NCI-H2196 treated with DMSO at 0.1 percent for 48 hours (cell line): ENCODE results near the gene ADCY2.
A peak's percentile ranks its signal among the peaks of the same experiment; 100 is the strongest.

ENCODE experiments used
- DNase-seq: peaks from one replicate; lab custom pipeline; 2025; ENCODE audit not compliant: unreplicated experiment; lab: John Stamatoyannopoulos, UW

The ADCY2 gene

GRCh38 chr5:7395947-7396712 lies at the start of gene ADCY2:
Gene ADCY2, plus strand, starts transcription at chr5:7396138. Its CDS starts 159 bp downstream, at chr5:7396297.
- DNase-seq = no peak

DNA sequence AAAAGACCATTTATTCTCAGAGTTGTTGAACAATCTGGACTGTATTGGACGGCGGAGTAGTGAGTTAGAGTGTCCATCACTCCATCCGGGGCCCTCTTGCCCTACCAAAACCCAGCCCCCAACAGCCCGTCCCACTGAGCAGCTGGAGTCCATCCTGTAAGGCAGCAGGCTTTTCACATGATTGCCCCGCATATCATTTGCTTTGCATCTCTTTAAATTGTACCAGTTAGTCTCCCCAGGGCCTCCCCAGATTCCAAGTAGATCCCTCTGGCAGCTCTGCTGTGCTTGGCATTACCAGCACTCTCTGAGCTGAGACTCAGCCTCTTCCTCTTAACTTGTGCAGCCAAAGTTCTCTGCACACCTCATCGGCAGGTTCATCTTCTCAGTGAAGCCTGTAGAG lies 48.6 kb upstream of the ADCY2 start:
- DNase-seq = no peak

- DNase-seq = no peak
Observed at GRCh38 chr5:7348168-7348854, 47.6 kb upstream of the ADCY2 start.

DNA sequence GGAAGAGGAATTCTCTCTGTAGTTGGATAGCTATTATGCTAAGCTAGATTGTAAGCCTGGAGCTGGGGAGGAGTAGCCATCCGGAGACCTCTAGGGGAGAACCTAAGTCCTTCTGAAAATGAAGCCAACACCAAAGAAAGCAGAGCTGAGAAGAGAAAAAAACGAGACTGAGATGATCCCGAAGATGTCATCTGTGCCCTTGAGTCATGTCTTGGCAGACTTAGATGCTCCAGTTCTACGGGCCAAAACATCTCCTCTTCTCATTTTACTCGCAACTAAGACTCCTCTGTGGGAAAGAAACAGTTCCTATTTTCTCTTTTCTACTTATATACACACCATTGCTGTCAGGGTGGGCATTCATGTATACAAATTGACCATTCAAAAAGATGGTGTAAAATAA lies 34.3 kb upstream of the ADCY2 start:
- no peak for DNase-seq

DNA sequence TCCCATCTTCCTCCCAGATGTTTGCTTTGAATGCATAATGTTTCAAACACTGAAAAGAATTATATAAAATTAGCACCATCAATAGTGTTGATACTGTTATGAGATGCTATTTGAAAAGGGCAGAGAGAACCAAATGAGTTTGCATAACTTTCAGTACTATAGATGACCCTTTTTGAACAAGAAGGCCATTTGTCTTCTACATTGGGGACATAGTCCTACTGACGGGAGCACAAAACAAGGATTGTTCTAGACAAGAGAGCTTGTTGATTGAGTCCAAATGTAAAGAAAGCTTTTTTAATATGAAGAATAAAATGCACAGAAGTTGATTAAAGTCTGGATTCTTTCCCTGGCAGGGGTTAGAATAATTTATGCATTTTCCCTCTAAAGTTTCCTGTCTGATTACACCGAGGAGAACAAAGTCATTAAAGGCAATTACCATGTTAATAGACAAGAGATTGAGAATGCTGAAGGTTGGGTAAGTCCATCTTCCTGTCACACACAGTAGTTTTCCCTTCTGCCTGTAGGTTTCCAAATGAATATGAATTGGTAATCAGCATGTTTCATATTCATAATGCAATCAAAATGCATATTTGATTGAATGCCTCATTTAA lies 32.8 kb upstream of the ADCY2 start:
- DNase-seq = no peak

DNA sequence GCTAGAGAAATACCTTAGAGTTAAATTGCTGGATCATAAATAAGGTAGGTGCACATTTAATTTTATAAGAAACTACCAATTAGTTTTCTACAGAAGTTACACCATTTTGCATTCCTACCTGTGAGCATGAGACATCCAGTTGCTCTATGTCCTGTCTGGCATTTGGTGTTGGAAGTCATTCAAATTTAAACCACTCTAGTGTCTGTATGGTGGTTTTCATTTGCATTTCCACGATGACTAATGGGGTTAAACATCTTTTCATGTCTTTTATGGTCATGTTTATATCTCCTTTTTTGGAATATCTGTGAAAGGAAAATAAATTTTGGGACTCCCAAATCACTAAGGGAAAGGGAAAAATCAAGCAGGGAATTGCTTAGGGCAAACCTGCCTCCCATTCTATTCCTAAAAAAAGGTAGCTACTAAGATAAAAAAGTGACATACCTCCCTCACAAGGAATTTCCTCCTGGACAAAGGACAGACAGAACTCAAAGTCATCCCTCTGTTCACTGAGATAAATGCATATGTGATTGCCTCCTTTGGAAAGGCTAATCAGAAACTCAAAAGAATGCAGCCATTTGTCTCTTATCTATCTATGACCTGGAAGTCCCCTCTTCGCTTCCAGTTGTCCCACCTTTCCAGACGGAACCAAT lies 31.6 kb upstream of the ADCY2 start:
- no peak for DNase-seq

GRCh38 chr5:7367780-7368179 lies 28.2 kb upstream of the ADCY2 start:
- DNase-seq = no peak

- DNase-seq = no peak
Observed at GRCh38 chr5:7372399-7372798, 23.5 kb upstream of the ADCY2 start.

- no peak for DNase-seq
Observed at GRCh38 chr5:7374186-7374585, 21.8 kb upstream of the ADCY2 start.

GRCh38 chr5:7375457-7375856 lies 20.5 kb upstream of the ADCY2 start:
- DNase-seq = no peak

DNA sequence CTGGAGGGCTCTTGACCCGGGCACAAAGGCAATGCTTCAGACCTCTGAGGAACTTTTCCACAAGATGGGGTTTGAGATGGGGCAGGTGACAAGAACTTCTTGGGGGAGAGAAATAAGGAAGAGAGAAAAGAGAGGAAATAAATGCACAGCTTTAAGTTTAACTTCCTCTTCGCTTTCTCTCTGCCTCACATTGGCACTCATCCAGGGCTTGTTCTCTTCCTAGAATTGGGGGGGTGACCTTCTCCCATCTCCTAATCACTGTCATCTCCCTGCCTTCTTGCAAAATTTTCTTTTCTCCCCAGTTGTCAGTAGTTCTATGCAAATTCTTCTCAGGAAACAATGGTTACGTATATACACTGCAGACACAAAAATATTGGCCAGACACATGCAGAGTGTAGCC lies 19.1 kb upstream of the ADCY2 start:
- no peak for DNase-seq

DNA sequence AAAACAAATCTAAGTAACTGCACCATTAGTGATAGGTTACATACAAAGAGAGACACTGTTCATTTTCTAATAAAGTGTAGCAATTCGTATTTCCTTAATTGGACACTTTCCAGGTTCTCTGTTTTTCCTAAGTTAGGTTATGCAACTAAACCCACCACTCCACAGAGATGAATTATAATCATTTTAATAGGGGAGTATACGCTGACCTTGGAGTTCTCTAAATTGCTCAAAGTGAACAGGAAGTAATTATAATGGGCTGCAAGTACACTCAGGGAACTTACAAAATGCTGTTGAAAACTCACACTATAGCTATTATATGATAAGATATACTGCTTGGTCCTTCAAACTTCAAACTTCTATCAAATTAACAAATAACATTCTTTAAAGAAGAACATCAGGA lies 18.2 kb upstream of the ADCY2 start:
- DNase-seq = no peak

GRCh38 chr5:7382588-7382987 lies 13.3 kb upstream of the ADCY2 start:
- no peak for DNase-seq

DNA sequence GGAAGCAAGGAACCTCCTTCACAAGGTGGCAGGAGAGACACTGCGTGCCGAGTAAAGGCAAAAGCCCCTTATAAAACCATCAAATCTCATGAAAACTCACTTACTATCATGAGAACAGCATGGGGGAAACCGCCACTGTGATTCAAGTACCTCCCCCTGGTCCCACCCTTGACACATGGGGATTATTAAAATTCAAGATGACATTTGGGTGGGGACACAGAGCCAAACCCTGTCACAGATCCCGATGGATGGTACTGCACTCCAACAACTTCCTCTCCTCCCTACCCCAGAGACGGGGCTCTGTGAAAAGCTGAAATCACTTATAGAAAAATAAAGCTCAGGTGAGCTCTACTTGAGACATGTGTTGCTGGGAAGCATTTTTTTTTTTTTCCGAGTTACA lies 10.3 kb upstream of the ADCY2 start:
- no peak for DNase-seq

- no peak for DNase-seq
Observed at GRCh38 chr5:7388553-7388952, 7.4 kb upstream of the ADCY2 start.

DNA sequence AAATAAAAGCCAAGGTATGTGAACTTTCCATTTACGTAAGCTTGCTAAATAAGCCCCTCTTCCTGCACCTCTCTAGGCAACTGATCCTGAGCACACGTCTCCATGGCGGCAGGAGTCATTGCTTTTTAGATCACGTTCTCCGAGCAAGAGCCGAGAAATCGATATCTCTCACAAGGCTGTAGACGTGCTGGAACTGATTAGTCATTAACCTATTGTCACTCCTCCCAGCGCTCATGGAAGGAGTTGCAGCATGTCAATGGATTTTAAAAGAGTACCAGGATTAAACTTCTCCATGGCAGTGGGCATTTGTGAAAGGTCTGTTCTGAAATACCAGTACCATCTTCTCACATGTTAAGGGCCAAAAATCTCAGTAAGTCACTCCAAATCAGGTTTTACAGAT lies 4.7 kb upstream of the ADCY2 start:
- DNase-seq = no peak

DNA sequence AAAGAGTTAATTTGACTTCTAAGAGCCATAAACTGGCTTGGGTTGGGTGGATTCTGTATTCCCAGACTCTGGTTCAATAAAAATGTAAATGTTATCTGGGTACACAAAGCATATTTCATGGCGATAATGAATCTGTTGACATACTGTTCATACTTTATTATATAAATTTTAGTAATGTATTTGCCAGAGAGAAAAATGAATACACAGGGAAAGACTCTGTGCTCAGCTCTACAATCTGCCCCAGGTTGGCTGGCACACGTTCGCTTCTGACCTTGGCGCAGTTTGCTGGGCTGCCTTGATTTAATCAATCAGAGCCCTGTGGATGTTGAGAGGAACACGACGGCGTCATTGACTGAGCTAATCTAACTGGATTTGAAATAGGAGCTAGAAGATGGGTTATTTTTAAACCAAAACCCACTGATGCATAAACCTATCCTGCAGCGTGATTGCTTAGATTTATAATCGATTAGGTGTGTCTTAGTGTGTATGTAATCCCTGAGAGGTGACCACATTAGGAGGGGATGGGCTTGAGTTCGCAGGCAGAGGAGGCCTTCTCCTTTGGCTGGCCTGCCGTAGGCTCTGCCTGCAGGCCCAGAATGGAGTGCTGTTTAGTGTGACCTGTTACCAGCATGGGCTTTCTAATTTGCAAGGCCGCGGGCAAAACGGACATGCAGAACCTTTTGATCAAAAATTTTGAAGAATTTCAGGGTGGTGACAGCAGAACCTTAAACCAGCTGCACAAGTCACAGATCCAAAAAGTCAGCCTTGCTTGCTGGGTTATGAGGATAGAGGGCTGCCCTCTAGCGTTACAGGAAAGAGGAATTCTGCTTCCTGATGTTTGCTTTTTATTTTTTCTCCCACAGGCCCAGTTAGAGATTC lies 3.9 kb upstream of the ADCY2 start:
- peak; percentile 41 for DNase-seq

DNA sequence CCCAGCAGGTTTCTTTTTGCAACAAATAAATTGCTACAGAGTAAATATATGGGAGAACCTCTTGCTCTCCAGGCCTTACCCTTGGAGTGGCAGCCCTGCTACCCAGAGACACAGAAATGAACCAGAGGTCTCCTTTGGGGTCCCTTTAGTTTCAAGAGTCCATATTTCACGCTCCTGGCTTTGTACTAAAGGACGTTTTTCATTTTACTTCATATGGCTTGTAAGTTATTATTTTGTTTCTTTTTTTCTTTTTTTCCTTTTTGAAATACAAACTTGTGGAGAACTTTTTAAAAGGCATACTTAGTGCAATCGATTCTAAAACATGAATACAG lies 3.3 kb upstream of the ADCY2 start:
- no peak for DNase-seq

DNA sequence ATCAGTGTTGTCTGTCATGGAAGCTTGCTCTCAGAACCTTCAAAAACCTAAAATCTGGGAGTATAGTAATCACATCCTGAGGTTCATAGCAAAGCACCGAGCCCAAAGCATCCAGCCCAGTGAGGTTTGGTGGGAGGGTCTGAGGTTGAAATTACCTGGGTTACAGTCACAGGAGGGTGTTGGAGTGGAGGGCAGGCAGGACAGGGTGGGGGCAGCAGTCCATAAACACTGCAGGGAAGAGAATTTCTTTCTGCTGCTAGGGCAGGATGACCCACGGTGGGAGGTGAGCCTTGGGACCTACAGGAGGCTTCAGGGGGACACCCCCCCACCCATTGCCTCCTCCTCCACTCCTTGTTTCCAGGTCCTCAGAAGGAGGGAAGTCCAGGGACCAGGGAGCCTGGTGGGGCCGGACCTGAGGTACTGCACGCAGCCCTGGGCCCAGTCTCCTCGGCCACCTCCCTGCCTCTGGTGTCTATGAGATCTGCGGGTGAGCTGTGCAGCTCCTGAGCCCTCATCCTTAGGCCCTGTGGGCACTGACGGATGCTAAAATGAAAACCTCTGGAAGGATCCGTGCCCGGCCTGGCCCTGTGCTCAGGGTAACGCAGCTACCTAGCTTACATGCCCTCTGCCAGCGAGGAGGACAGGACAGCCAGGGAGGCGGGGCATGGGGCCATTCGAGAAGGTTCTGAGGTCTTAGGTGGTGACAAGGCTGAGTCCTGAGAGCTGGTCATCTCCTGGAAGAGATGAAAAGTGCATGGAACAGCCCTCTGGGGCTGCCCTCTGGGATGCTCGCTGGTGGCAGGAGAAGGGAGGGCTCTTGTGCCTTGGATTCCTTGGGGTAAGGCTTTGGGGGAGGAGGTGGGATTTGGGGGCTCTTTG lies 1.8 kb upstream of the ADCY2 start:
- DNase-seq = no peak

DNA sequence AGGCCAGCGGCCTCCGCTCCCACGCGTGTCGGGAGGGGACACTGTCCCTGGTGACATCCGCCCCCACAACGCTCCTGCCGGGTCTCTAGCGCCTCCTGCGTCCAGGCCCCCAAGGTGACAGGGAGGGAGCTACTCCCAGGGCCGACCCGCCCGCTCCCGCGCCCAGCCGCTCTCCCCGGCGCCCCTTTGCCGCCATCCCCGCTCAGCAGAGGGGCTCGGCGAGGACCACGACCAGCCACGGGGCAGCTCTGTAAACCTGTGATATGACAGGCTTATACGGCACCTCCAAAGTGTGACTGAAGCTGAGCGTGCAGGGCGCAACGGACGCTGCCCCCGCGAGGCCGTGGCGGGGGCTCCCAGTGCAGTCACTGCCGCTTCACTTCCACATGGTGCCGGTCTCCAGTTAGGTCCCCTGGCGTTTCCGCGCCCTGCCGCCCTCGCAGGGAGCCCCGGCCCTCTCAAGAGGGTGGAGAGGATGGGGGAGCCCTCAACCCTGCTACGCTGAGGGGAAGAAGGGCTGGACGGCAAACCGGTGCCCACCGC lies 978 bp upstream of the ADCY2 start:
- DNase-seq = no peak
